Fibroblast of pulmonary artery (primary cell): Measurements from ENCODE around the gene POLR1E.
"Not testable (repeated sequence)": the region's sequence is repeated elsewhere in the genome, so short reads cannot be mapped to it uniquely, and the experiment has no call there.

ENCODE experiments used
- DNase-seq: peaks from one replicate; pipeline ENCODE4 v3.0.0-alpha.2; 2010; ENCODE audit warnings: low read depth
- H3K4me3 ChIP-seq: replicated peaks from 2 replicates; pipeline ENCODE4 v1.5.1; 2011; ENCODE audit warnings: low read depth, mild to moderate bottlenecking, control low read depth, low read length, moderate library complexity
- TF ChIP-seq, protein P1 (sequence below): IDR thresholded peaks from 2 replicates; pipeline ENCODE4 v1.5.1; 2011; ENCODE audit warnings: mild to moderate bottlenecking, control low read depth, low read length, inconsistent platforms; ENCODE audit errors: missing control alignments

Gene POLR1E

GRCh38 chr9:37504605-37505004 lies 18.9 kb downstream of the POLR1E start:
- no peak overlapping the region for H3K4me3 ChIP-seq
- no peak for DNase-seq
- TF ChIP-seq, protein P1, sequence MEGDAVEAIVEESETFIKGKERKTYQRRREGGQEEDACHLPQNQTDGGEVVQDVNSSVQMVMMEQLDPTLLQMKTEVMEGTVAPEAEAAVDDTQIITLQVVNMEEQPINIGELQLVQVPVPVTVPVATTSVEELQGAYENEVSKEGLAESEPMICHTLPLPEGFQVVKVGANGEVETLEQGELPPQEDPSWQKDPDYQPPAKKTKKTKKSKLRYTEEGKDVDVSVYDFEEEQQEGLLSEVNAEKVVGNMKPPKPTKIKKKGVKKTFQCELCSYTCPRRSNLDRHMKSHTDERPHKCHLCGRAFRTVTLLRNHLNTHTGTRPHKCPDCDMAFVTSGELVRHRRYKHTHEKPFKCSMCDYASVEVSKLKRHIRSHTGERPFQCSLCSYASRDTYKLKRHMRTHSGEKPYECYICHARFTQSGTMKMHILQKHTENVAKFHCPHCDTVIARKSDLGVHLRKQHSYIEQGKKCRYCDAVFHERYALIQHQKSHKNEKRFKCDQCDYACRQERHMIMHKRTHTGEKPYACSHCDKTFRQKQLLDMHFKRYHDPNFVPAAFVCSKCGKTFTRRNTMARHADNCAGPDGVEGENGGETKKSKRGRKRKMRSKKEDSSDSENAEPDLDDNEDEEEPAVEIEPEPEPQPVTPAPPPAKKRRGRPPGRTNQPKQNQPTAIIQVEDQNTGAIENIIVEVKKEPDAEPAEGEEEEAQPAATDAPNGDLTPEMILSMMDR = no peak

DNA sequence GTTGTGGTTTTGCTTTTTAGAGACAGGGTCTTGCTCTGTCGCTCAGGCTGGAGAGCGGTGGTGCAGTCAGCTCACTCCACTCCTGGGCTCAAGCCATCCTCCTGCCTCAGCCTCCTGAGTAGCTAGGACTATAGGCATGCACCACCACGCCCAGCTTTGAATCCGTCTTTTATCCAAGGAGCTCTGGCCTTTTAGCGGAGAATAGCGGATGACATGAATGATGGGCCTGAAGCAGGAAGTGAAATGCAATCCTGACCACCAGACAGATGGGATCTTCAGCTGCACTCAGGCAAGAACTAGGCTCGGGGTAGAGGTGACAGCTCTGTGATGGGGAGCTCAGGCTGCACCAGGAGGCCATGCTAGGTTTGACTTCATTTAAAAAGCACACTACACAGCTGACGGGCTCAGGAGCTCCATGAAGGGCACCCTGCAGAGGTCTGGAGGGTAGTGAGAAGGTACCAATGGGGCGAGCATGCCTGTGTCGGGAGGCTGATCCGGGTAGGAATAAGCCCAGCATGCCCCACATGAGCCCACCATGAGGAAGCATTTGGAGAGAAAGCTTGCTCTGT lies 21.9 kb downstream of the POLR1E start:
- TF ChIP-seq, protein P1 = no peak
- no peak overlapping the region for H3K4me3 ChIP-seq
- no peak for DNase-seq

GRCh38 chr9:37508135-37508833 lies 22.5 kb downstream of the POLR1E start:
- no peak overlapping the region for H3K4me3 ChIP-seq
- TF ChIP-seq, protein P1 = no peak
- no peak for DNase-seq

GRCh38 chr9:37508834-37509206 lies 23.1 kb downstream of the POLR1E start:
- no peak overlapping the region for H3K4me3 ChIP-seq
- no peak for DNase-seq
- TF ChIP-seq, protein P1 = no peak

DNA sequence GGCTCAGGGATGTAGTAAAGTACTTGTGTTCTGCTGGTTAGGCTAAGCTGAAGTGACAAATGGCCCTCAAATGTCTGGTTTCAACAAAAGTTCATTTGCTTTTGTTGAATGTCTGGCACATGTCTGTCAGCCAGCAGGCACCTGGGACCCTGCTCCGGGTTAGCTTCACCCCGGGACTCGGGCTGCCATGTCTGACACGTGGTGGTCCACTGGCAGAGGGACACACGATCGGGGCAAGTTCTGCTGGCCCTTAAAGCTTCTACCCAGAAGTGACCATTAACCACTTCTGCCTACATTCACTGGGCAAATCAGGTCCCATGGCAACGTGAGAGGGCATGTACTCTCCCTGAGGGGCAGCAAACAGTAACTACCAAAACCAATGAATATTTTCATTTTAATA lies 23.8 kb downstream of the POLR1E start:
- TF ChIP-seq, protein P1 = no peak
- H3K4me3 ChIP-seq = no peak overlapping the region
- DNase-seq = no peak

GRCh38 chr9:37510053-37510452 lies 24.3 kb downstream of the POLR1E start:
- H3K4me3 ChIP-seq = not testable (repeated sequence)

GRCh38 chr9:37511016-37512010 lies 25.6 kb downstream of the POLR1E start:
- no peak overlapping the region for H3K4me3 ChIP-seq
- TF ChIP-seq, protein P1 = peak; percentile 13
- no peak for DNase-seq

More at GRCh38 chr9:37510053-37510452, 24.3 kb downstream of the POLR1E start:
- not testable (repeated sequence) for DNase-seq
